HG02571 (cell line): ENCODE data around the gene MEIS1.
"Not testable (repeated sequence)": the region's sequence is repeated elsewhere in the genome, so short reads cannot be mapped to it uniquely, and the experiment has no call there.

ENCODE experiments used
- ATAC-seq: cut with Tn5 transposase; IDR thresholded peaks from one replicate; pipeline ENCODE4 v1.9.1; 2021; ENCODE audit warnings: mild to moderate bottlenecking, moderate library complexity; ENCODE audit not compliant: unreplicated experiment

Gene MEIS1

GRCh38 chr2:66464930-66465637, 30.2 kb downstream of the MEIS1 start:
- no peak for ATAC-seq

- ATAC-seq: no peak
Observed at GRCh38 chr2:66466433-66466832, 31.5 kb downstream of the MEIS1 start.

- ATAC-seq: no peak
Observed at GRCh38 chr2:66467718-66468117, 32.8 kb downstream of the MEIS1 start.

GRCh38 chr2:66469214-66469902, 34.4 kb downstream of the MEIS1 start:
- ATAC-seq: no peak

- no peak for ATAC-seq
Observed at GRCh38 chr2:66470199-66470598, 35.3 kb downstream of the MEIS1 start.

- ATAC-seq: no peak
Observed at GRCh38 chr2:66472225-66472843, 37.4 kb downstream of the MEIS1 start.

- no peak for ATAC-seq
Observed at GRCh38 chr2:66477135-66477842, 42.4 kb downstream of the MEIS1 start.

GRCh38 chr2:66478299-66478698, 43.4 kb downstream of the MEIS1 start:
- no peak for ATAC-seq

- ATAC-seq: no peak
Observed at GRCh38 chr2:66478731-66479316, 43.9 kb downstream of the MEIS1 start.

GRCh38 chr2:66481100-66481549, 46.2 kb downstream of the MEIS1 start:
- ATAC-seq: no peak

GRCh38 chr2:66485252-66485651, 50.3 kb downstream of the MEIS1 start:
- ATAC-seq: not testable (repeated sequence)

- no peak for ATAC-seq
Observed at GRCh38 chr2:66488946-66489345, 54.0 kb downstream of the MEIS1 start.

- no peak for ATAC-seq
Observed at GRCh38 chr2:66489436-66489835, 54.5 kb downstream of the MEIS1 start.

GRCh38 chr2:66490588-66491001, 55.7 kb downstream of the MEIS1 start:
- ATAC-seq: no peak

- ATAC-seq: no peak
Observed at GRCh38 chr2:66494708-66495107, 59.8 kb downstream of the MEIS1 start.

GRCh38 chr2:66495788-66496640, 61.1 kb downstream of the MEIS1 start:
- ATAC-seq: no peak

- no peak for ATAC-seq
Observed at GRCh38 chr2:66496670-66497420, 61.9 kb downstream of the MEIS1 start.

GRCh38 chr2:66497431-66498288, 62.7 kb downstream of the MEIS1 start:
- ATAC-seq: no peak
